HG03439 (cell line): ENCODE data around the gene KANSL1.

Experiments
- ATAC-seq: cut with Tn5 transposase; IDR thresholded peaks from one replicate; pipeline ENCODE4 v1.9.1; 2021; ENCODE audit warnings: mild to moderate bottlenecking, moderate library complexity; ENCODE audit not compliant: unreplicated experiment

The KANSL1 gene

DNA sequence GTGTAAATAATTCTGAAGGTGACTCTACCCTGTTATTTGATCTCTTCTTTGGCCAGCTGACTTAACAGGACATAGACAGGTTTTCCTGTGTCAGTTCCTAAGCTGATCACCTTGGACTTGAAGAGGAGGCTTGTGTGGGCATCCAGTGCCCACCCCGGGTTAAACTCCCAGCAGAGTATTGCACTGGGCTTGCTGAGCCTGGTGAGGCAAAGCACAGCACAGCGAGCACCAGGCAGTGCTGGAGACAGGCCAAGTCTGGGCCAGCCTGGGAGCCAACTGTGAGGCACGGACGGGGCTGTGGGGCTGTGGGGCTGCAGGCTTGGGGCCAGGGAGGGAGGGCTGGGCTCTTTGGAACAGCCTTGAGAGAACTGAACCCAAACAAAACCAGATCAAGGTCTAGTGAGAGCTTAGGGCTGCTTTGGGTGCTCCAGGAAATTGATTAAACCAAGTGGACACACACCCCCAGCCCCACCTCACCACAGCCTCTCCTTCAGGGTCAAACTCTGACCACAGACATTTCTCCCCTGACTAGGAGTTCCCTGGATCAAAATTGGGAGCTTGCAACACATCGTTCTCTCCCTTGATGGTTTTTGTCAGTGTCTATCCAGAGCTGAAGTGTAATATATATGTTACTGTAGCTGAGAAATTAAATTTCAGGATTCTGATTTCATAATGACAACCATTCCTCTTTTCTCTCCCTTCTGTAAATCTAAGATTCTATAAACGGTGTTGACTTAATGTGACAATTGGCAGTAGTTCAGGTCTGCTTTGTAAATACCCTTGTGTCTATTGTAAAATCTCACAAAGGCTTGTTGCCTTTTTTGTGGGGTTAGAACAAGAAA, 189.1 kb downstream of the KANSL1 start:
- no peak for ATAC-seq

DNA sequence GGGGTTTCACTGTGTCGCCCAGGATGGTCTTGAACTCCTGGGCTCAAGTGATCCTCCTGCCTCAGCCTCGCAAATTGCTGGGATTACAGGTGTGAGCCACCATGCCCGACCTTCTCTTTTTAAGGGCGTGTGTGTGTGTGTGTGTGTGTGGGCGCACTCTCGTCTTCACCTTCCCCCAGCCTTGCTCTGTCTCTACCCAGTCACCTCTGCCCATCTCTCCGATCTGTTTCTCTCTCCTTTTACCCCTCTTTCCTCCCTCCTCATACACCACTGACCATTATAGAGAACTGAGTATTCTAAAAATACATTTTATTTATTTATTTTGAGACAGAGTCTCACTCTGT, 190.3 kb downstream of the KANSL1 start:
- no peak for ATAC-seq

DNA sequence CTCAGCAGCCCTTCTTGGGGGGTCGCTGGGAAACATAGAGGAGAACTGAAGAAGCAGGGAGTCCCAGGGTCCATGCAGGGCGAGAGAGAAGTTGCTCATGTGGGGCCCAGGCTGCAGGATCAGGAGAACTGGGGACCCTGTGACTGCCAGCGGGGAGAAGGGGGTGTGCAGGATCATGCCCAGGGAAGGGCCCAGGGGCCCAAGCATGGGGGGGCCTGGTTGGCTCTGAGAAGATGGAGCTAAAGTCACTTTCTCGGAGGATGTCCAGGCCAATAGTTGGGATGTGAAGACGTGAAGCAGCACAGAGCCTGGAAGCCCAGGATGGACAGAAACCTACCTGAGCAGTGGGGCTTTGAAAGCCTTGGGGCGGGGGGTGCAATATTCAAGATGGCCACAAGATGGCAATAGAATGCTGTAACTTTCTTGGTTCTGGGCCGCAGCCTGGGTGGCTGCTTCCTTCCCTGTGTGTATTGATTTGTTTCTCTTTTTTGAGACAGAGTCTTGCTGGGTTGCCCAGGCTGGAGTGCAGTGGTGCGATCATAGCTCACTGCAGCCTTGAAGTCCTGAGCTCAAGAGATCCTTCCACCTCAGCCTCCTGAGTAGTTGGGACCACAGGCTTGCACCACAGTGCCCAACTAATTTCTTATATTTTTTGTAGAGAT, 190.8 kb downstream of the KANSL1 start:
- no peak for ATAC-seq

DNA sequence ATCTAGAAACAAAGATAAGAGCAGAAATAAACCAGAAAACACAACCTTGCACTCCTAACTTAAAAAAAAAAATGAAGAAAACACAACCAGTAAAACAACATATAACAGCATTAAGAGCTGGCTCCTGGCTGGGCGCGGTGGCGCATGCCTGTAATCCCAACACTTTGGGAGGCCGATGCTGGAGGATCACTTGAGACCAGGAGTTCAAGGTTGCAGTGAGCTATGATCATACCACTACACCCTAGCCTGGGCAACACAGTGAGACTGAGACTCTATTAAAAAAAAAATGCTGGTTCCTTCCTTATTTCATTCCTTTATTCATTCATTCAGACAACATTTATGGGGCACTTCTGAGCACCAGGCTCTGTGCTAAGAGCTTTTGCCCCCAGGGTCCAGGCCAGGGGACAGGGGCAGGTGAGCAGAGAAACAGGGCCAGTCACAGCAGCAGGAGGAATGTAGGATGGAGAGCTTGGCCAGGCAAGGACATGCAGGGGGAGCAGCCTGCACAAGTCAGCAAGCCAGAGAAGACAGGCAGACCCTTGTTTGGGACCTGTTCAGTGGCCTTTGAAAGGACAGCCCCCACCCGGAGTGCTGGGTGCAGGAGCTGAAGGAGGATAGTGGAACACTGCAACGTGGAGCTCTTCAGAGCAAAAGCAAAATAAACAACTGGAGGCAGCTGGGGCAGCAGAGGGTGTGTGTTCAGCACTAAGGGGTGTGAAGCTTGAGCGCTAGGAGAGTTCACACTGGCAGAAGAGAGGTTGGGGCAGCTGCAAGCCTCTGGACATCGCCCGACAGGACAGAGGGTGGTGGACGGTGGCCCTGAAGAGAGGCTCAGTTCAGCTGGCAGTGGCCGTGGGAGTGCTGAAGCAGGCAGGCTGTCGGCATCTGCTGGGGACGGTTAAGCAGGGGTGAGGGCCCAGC, 191.6 kb downstream of the KANSL1 start:
- no peak for ATAC-seq

DNA sequence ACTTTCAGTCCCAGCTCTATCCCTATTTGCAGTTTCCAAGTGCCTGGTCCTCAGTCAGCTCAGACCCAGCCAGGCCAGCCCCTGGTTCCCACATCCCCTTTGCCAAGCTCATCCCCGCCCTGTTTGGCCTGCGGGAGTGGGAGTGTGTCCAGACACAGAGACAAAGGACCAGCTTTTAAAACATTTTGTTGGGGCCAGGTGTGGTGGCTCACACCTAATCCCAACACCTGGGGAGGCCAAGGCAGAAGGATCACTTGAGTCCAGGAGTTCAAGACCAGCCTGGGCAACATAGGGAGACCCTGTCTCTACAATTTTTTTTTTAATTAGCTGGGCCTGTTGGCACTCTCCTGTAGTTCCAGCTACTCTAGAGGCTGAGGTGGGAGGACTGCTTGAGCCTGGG, 192.5 kb downstream of the KANSL1 start:
- no peak for ATAC-seq

DNA sequence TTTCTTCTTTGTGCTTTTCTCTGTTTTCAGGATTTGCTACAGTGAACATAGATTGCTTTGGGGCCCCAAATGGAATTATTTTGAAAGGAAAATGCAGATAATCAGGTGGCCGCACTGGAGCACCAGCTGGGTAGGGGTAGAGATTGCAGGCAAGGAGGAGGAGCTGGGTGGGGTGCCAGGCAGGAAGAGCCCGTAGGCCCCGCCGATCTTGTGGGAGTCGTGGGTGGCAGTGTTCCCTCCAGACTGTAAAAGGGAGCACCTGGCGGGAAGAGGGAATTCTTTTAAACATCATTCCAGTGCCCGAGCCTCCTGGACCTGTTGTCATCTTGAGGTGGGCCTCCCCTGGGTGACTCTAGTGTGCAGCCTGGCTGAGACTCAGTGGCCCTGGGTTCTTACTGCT, 192.9 kb downstream of the KANSL1 start:
- ATAC-seq = no peak

DNA sequence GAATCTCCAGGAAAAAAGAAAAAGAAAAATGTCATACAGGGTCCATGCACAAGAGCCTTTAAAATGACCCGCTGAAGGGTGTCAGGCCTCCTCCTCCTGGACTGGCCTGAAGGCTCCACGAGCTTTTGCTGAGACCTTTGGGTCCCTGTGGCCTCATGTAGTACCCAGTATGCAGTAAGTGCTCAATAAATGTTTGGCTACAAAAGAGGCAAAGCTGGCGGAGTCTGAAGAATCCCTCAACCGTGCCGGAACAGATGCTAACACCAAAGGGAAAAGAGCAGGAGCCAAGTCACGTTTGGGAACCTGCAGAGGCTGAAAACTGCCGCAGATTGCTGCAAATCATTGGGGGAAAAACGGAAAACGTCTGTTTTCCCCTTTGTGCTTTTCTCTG, 193.3 kb downstream of the KANSL1 start:
- ATAC-seq = no peak

DNA sequence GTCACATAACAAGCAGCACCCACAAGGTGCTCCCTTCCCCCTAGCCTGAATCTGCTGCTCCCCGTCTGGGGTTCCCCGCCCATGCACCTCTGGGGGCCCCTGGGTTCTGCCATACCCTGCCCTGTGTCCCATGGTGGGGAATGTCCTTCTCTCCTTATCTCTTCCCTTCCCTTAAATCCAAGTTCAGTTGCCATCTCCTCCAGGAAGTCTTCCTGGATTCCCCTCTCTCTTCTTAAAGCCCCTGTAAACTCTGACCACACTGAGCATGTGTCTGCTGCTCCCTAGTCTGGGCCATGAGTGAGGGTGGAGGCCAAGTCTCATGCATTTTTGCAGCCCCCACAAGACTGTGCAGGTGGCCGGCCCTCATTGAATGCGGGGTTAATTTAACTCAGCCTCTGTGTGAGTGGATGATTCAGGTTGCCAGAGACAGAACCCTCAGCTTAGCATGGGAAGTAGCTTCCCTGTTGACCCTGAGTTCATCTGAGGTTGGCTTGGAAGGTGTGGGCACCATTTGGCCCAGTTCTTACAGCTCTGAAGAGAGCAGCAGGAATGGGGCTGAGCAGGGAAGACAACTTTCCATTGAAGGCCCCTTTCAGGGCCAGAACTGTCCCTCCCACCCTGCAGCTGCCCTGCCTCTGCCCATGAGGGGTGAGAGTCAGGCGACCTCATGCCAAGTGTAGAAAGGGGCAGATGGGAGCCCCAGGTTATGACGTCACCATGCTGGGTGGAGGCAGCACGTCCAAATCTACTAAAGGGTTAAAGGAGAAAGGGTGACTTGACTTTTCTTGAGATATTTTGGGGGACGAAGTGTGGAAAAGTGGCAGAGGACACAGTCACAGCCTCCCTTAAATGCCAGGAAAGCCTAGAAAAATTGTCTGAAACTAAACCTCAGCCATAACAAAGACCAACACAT, 194.0 kb downstream of the KANSL1 start, which contains the start of gene STH:
STH (plus strand) TSS at position 264 of the 913 bp plus-strand sequence; CDS start at position 294, 30 bp downstream.
- no peak for ATAC-seq

DNA sequence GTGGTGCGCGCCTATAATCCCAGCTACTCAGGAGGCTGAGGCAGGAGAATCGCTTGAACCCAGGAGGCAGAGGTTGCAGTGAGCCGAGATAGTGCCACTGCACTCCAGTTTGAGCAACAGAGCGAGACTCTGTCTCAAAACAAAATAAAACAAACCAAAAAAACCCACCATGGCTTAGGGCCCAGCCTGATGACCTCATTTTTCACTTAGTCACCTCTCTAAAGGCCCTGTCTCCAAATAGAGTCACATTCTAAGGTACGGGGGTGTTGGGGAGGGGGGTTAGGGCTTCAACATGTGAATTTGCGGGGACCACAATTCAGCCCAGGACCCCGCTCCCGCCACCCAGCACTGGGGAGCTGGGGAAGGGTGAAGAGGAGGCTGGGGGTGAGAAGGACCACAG, 195.6 kb downstream of the KANSL1 start:
- ATAC-seq = no peak

DNA sequence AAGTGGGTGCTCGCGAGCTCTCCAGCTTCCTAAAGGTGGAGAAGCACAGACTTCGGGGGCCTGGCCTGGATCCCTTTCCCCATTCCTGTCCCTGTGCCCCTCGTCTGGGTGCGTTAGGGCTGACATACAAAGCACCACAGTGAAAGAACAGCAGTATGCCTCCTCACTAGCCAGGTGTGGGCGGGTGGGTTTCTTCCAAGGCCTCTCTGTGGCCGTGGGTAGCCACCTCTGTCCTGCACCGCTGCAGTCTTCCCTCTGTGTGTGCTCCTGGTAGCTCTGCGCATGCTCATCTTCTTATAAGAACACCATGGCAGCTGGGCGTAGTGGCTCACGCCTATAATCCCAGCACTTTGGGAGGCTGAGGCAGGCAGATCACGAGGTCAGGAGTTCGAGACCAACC, 196.1 kb downstream of the KANSL1 start:
- no peak for ATAC-seq

DNA sequence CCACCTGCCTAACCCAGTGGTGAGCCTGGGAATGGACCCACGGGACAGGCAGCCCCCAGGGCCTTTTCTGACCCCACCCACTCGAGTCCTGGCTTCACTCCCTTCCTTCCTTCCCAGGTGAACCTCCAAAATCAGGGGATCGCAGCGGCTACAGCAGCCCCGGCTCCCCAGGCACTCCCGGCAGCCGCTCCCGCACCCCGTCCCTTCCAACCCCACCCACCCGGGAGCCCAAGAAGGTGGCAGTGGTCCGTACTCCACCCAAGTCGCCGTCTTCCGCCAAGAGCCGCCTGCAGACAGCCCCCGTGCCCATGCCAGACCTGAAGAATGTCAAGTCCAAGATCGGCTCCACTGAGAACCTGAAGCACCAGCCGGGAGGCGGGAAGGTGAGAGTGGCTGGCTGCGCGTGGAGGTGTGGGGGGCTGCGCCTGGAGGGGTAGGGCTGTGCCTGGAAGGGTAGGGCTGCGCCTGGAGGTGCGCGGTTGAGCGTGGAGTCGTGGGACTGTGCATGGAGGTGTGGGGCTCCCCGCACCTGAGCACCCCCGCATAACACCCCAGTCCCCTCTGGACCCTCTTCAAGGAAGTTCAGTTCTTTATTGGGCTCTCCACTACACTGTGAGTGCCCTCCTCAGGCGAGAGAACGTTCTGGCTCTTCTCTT, 196.8 kb downstream of the KANSL1 start:
- ATAC-seq = no peak

DNA sequence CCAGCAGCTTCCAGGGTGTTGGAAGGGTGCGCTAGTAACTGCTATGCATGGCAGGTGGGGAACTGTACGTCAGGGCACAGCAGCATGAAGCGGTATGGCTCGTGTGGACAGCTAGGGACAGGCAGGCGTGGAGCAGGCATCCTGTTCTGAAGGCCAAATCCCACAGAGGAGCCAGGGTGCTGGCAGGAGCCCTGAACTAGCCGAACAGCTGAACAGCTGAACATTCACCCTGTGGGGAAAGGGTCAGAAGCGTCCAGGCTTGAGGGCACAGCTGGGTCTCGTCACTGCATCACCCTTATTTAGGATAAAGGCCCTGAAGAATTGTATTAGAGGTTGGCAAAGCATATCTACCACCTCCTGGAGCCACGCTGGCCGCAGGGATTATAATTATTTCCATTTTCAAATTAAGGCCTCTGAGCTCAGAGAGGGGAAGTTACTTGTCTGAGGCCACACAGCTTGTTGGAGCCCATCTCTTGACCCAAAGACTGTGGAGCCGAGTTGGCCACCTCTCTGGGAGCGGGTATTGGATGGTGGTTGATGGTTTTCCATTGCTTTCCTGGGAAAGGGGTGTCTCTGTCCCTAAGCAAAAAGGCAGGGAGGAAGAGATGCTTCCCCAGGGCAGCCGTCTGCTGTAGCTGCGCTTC, 197.5 kb downstream of the KANSL1 start:
- ATAC-seq = no peak

DNA sequence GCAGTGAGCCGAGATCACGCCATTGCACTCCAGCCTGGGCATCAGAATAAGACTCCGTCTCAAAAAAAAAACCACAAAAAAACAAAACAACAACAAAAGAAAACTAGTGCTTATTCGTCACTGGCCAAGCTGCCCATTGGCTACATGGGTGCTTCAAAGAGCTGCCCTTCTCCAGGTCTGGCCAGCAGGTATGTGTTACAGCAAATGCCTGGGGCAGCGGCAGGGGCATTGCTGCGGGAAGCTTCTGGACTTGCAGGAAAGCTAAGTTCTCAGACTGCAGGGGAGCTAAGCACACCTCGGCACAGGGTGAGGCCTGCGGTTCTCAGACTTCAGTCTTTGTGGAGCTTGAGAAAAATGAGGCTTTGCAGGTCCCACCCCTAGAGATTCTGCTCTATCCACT, 198.2 kb downstream of the KANSL1 start:
- ATAC-seq = no peak

DNA sequence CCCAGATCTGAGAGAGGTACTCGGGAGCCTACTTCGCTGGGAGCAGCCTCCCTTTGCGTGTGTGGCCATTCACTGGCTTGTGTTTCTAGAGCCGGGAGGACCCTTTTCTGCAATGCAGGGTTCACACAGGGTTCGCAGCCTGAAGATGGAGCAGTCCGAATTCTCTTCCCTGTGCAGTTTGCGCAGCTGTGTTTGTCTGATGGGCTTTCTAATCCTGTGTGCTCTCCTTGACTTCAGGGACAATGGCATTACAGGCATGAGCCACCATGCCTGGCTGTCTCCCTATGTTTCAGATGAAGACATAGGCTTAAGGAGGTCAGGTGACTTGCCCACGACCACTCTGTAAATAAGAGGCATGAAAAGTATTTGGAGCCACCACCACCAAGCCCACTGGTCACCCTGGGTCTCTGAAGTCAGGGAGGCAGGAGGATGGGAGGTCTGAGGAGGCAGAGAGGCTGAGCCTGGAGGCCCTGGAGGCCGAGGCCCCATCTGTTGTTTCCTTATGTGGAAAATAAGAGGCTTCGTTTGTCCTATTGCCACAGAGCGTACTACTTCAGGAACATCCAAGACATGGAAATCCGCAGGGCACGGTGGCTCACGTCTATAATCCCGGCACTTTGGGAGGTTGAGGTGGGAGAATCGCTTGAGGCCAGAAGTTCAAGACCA, 199.1 kb downstream of the KANSL1 start:
- no peak for ATAC-seq

DNA sequence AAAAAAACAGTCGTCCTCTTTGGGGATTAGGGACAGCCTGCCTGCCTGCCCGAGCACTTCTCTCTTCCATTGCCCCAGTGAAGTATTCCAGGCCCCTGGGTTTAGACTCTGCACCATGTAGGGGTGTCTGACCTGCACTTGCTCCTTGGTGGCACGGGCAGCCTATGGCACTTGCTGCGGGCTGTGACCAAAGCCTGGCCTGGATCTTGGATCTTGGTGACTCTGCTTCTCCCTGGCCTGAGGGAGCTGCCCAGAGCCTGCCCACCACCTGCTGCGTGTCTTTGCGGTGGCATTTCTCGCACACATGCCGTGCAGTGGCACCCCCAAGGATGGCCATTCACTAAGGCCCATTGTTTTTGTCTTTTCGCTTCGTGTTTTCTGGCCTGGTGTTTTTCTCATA, 200.3 kb downstream of the KANSL1 start:
- no peak for ATAC-seq

DNA sequence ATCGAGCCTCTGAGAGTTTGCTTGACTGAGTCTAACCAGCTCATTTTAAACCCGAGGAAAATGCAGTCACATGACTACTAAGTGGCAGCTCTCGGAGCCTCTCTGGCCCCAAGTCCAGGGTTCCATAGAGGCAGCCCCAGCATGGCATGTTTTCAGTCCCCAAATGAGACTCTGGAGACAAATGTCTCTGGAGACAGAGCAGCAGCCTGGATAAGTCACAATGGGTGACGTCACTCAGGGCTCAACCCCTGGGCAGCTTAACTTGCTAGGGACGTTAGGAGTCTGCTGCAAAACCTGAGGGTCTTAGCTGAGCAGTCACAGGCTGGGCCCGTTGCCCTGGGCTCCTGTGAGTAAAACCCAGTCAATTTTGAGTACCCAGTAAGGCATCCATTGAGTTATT, 201.1 kb downstream of the KANSL1 start:
- no peak for ATAC-seq

DNA sequence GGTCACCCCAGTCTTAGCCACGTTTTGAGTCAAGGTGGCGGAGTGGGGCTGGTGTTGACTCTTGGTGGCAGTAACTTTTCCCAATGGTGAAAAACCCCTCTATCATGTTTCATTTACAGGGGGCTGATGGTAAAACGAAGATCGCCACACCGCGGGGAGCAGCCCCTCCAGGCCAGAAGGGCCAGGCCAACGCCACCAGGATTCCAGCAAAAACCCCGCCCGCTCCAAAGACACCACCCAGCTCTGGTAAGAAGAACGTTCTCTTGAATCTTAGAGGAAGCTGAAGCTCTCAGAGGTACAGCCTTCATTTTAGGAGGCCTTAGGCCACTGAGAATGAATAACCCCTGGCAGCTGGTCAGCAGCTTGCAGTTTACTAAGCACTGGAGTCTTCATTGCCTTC, 201.9 kb downstream of the KANSL1 start:
- no peak for ATAC-seq

DNA sequence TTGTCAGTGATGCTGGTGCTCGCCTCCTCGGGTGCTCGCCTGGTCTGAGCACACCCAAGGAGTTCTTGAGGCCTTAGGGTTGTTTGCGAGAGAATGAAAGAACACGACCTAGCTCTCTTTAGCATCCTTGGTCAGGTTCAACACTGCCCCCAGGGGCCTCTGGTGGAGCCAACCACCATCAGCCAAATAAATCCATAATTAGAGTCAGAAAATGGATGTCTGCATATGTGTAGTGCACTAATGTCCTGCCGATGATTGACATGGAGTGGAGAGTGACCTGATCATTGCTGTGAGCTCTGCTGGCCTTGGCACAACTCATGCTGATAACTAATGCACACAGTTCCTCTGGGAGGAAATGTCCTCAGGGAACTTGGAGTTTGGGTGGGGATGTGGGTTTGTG, 202.3 kb downstream of the KANSL1 start:
- no peak for ATAC-seq

DNA sequence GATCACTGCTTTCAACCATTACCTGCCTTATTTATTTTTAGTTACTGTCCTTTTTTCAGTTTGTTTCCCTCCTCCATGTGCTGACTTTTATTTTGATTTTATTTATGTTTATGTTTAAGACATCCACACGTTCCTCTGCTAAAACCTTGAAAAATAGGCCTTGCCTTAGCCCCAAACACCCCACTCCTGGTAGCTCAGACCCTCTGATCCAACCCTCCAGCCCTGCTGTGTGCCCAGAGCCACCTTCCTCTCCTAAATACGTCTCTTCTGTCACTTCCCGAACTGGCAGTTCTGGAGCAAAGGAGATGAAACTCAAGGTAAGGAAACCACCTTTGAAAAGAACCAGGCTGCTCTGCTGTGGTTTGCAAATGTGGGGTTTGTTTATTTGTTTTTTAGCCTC, 203.5 kb downstream of the KANSL1 start:
- ATAC-seq = no peak
